NCI-H128 (cell line): ENCODE results near the gene MIAT.

Experiments used
- DNase-seq: peaks from one replicate; lab custom pipeline; 2025; ENCODE audit not compliant: unreplicated experiment; lab: John Stamatoyannopoulos, UW

MIAT gene

GRCh38 chr22:26667140-26667539, 9.8 kb downstream of the MIAT start:
- DNase-seq = no peak

GRCh38 chr22:26669060-26669481, 11.7 kb downstream of the MIAT start:
- DNase-seq = no peak

DNA sequence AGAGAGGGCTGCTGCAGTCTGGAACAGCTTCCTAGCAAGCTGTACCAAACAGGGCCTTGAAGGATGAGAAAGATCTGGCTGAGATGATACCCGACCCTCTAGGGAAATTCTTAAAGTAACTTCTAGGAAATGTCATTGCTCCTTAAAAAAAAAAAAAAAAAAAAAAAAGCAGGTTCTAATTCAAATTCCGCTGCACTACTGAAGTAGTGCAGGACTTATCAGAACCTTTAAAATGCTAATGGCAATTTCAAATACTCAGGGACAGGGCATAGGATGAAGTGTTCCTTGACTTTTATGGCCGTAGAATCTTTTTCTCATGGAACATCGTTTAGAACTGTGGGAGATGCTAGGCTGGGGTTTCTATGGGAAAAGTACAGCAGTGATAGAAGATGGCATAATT, 13.1 kb downstream of the MIAT start:
- no peak for DNase-seq

DNA sequence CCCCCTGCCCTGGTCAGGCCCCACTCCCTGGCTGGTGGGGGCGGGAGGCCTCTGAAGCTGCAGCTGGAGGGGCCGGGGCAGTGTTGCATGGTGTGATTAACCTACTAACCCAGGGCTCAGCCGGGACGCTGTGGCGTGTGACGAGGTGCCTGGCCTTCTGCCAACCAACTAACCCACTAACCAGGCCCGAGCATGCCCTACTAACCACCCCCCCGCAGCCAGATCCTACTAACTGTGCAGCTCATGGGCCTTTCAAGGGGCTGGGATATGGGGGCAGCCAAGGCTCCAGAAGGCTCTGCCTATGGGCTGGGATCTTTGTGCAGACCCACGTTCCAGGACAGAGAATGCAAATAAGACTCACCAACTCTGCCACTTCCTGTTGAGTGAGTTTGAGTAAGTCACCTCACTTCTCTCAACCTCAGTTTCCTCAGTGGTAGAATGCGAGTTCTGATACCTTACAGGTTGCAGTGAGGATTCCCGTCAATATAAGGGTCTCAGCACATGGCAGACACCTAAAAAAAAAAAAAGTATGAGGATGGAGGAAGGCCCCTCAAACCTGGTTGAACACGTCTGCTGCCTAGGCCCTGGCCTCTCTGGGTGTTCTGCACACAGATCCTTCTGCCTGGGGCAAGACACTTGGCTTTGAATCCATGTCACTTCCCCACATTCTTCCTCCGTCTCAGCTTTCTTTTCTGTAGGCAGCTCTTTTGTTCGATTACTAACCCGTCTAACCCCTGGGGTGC, 14.1 kb downstream of the MIAT start:
- DNase-seq = no peak

DNA sequence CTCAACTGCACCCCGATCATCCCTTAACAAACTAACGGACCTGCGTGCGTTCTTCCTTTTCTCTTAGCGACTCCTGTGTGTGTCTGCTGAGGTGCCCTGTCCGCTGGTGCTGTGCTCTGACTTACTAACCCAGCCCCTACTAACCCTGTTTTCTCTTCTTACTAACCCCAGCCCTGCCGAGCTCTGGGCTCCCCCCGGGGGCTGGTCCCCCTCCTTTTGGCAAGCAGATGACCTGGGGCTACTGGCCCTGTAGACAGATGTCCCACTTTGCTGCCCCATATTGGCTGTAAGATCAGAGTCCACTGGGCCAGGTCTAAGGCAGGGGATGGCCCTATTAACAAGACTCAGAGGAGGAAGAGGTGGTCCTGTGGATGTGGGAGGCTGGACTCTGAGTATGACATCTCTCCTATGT, 14.7 kb downstream of the MIAT start:
- DNase-seq = no peak

GRCh38 chr22:26672590-26673468, 15.4 kb downstream of the MIAT start:
- peak; percentile 92 for DNase-seq

DNA sequence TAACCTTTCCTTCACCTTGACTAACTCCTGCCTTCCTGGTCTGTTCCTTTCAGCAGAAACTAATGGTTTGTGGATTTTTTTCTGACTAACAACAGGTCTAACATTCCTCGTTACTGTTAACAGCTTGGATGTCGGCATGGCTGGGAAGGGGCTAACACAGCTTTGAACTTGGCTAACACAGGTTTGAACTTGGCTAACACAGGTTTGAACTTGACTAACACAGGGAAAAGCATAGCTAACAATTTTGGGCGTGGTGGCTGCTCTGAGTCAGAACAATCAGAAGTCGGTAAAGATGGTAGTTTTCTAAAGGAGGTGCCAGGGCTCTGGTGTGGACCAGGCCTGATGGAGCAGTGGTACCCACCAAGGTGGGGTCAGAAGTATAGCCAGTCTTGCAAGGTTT, 16.1 kb downstream of the MIAT start:
- DNase-seq = no peak

- DNase-seq = no peak
These were observed 17.1 kb downstream of the MIAT start for GRCh38 chr22:26674211-26675190.

DNA sequence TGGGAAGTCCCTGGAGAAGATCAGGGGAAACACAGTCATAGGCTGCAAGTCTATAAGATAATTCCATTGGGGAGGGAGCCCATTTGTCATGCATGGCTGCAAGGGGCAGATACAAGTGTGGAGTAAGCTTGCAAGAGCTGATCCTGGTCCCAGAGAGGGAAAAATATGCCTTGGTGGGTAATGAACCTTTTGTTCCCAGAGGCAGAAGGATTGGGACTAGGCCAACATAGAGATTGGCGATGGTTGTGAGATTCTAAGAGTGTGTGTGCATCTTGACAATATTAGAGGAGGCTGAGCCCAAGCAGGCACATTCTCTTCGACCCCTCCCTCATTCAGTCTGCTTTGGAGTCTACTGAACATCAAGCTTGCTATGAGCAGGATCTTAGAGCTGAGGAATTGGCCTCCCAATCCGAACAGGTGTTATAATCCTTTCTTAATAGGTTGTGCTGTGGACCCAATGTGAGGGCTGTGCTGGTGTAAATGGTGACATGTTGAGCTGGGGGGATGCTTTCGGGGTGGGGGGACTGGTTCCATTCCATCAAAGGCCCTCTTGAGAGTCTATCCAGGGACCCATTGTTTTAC, 18.4 kb downstream of the MIAT start:
- no peak for DNase-seq

DNA sequence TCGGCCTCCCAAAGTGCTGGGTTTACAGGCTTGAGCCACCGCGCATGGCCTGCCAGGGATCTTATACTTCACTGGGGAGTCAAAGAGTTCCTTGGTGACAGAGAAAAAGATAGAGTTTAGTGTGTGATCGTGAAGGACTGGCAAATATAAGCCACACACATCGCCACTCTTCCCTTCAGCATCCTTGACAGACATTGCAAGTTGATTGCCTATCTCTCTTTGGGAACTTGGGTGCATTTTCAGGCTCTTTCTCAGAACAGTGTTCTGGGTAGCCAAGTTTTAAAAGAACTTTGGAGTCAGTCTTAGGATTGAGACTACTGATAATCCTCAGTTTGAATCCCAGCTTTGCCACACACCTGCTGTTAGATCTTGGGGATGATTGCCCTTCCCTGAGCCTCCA, 19.8 kb downstream of the MIAT start:
- no peak for DNase-seq

DNA sequence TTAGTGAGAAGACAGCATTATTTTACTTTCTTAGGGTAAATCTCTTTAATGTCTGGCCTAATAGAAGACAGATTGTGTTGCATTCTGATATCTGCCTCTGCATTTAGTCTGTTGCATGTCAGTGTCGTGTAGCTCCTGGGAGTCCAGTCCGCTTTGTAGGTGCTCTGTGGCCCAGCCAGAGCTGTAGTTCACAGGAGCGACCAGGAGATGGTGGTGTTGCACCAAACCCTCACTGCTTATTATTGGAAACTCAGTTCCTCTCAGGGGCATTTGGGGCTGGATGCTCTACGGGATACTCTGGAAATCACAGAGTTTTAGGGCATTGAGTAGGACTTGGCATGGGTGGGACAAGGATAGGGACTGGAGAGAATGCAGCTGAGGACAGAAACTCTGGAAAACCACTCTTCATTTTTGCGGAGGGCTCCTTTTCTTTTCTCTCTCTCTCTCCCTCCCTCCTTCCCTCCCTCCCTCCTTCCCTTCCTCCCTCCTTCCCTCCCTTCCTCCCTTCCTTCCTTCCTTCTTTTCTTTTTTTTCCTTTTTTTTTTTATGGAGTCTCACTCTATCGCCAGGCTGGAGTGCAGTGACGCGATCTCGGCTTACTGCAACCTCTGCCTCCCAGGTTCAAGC, 21.7 kb downstream of the MIAT start:
- peak; percentile 28 for DNase-seq

- DNase-seq = no peak
These were observed 23.1 kb downstream of the MIAT start for GRCh38 chr22:26680485-26680884.

- no peak for DNase-seq
These were observed 24.0 kb downstream of the MIAT start for GRCh38 chr22:26681395-26681821.

DNA sequence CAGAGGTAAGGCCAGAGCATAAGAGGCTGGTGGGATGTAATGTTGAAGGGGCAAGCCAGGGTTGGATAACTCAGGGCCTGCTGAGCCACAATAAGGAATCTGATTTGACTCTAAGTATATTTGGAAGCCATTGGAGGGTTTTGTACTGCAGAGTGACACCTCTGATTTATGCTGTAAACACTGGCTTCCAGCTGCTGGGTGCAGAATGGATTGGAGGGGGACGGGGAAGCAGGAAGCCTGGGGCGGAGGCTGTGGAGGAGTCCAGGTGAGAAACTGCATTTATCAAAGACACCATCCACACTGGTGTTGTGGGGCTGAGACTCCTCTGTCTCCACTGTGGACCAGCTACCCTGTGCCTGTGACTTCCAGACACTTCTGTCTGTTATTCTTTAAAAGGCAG, 26.8 kb downstream of the MIAT start:
- no peak for DNase-seq

GRCh38 chr22:26685601-26686000, 28.2 kb downstream of the MIAT start:
- no peak for DNase-seq

GRCh38 chr22:26687439-26687838, 30.1 kb downstream of the MIAT start:
- no peak for DNase-seq

- no peak for DNase-seq
These were observed 32.3 kb downstream of the MIAT start for GRCh38 chr22:26689513-26690301.

DNA sequence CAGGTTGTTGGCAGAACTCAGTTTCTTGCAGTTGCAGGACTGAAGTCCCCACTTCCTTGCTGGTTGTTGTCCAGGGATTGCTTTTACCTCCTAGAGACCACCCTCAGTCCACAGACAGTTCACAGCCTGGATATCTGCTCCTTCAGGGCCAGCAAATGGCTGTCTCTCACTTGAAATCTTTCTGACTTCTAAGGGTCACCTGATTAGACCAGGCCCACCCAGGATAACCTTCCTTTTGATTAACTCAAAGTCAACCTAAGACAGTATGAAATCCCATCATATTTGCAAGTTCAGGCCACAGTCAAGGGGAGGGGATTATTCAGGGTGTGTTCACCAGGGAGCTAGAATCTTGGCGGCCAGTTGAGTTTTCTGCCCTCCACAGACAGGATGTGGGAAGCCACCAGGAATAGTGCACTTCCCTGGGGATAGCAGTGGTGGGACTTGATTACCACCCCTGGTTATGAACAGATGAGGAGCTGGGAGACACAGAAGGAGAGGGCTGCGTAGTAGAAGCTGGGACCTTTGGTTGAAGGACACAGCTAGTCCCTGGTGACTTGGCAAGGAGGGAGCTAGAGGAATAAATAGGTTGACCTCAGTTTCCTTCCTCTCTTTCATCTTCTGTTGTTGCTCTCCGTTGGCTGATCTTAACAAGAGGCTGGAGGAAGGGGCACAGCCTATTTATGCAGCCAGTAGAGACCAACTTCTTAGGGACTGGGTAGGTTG, 33.4 kb downstream of the MIAT start:
- no peak for DNase-seq

GRCh38 chr22:26691377-26691716, 34.0 kb downstream of the MIAT start:
- no peak for DNase-seq
